SU-DHL-6 (cell line): ENCODE data around the gene LTC4S.

Source experiments
- H2AFZ ChIP-seq: fragments of 200-600 bp; sonication (generic); 2 replicates; pipeline ENCODE4 v1.6.1; 2014; ENCODE audit warnings: low read depth, mild to moderate bottlenecking, moderate library complexity, mixed read lengths, antibody characterized with exemption, low read length; ENCODE audit not compliant: severe bottlenecking
- H3F3A ChIP-seq: fragments of 200-600 bp; shearing (Covaris generic); 2 replicates; pipeline ENCODE4 v1.6.0; 2016; ENCODE audit warnings: antibody characterized with exemption, mild to moderate bottlenecking; ENCODE audit not compliant: insufficient read depth
- H3K27ac ChIP-seq: fragments of 200-600 bp; sonication (generic); 2 replicates; pipeline ENCODE4 v1.5.1; 2016; ENCODE audit warnings: low read depth, mild to moderate bottlenecking, low read length, moderate library complexity, mixed read lengths
- H3K27me3 ChIP-seq: fragments of 200-600 bp; sonication (generic), shearing (Covaris generic); 2 replicates; pipeline ENCODE4 v1.6.0; 2014; ENCODE audit warnings: mild to moderate bottlenecking, low read length
- H3K36me3 ChIP-seq: fragments of 200-600 bp; sonication (generic); 2 replicates; pipeline ENCODE4 v1.6.1; 2014; ENCODE audit warnings: mild to moderate bottlenecking, low read length, mixed read lengths
- H3K4me2 ChIP-seq: fragments of 300-600, 200-600 bp; shearing (Covaris generic), sonication (generic); 2 replicates; pipeline ENCODE4 v1.6.0; 2014; ENCODE audit warnings: low read length, low read depth, mild to moderate bottlenecking; ENCODE audit not compliant: poor library complexity, severe bottlenecking
- H3K4me3 ChIP-seq: fragments of 200-600 bp; sonication (generic); 2 replicates; pipeline ENCODE4 v1.5.1; 2014; ENCODE audit warnings: antibody characterized with exemption, low read length, mild to moderate bottlenecking, mixed read lengths; ENCODE audit not compliant: insufficient read depth, poor library complexity, severe bottlenecking
- H3K79me2 ChIP-seq: fragments of 200-600 bp; sonication (generic); 2 replicates; pipeline ENCODE4 v1.6.1; 2014; ENCODE audit warnings: mild to moderate bottlenecking, low read length, moderate library complexity; ENCODE audit not compliant: insufficient read depth
- H3K9ac ChIP-seq: fragments of 200-600 bp; sonication (generic); 2 replicates; pipeline ENCODE4 v1.7.0; 2014; ENCODE audit warnings: mild to moderate bottlenecking, low read length
- H3K9me2 ChIP-seq: fragments of 200-600 bp; sonication (generic); replicated peaks from 2 replicates; pipeline ENCODE4 v1.6.1; 2014; ENCODE audit warnings: low read length; ENCODE audit not compliant: insufficient read depth
- H3K9me3 ChIP-seq: fragments of 200-600 bp; sonication (generic); 2 replicates; pipeline ENCODE4 v1.6.1; 2014; ENCODE audit warnings: low read length, mixed read lengths; ENCODE audit not compliant: insufficient read depth
- H4K20me1 ChIP-seq: fragments of 200-600 bp; sonication (generic); 2 replicates; pipeline ENCODE4 v1.6.1; 2014; ENCODE audit warnings: low read depth, mild to moderate bottlenecking, antibody characterized with exemption, low read length, moderate library complexity, mixed read lengths
- EZH2phosphoT487 ChIP-seq: fragments of 200-600 bp; sonication (generic), shearing (Covaris generic); conservative IDR thresholded peaks from 2 replicates; pipeline ENCODE4 v1.6.1; 2018; ENCODE audit warnings: mild to moderate bottlenecking, antibody characterized with exemption, low read length, moderate library complexity, mixed read lengths
- TF ChIP-seq, protein P1 (sequence below): fragments of 200-600 bp; sonication (generic); IDR thresholded peaks from one replicate; pipeline ENCODE4 v1.5.1; 2017; ENCODE audit warnings: antibody characterized with exemption, mild to moderate bottlenecking, low read length, moderate library complexity; ENCODE audit not compliant: insufficient read depth, poor library complexity, severe bottlenecking

Gene LTC4S

GRCh38 chr5:179828756-179829421, 35.1 kb downstream of the LTC4S start:
- no peaks in the 10 kb centered on the region; the same call in 1 of the 2 replicates for H3K36me3 ChIP-seq
- TF ChIP-seq, protein P1, sequence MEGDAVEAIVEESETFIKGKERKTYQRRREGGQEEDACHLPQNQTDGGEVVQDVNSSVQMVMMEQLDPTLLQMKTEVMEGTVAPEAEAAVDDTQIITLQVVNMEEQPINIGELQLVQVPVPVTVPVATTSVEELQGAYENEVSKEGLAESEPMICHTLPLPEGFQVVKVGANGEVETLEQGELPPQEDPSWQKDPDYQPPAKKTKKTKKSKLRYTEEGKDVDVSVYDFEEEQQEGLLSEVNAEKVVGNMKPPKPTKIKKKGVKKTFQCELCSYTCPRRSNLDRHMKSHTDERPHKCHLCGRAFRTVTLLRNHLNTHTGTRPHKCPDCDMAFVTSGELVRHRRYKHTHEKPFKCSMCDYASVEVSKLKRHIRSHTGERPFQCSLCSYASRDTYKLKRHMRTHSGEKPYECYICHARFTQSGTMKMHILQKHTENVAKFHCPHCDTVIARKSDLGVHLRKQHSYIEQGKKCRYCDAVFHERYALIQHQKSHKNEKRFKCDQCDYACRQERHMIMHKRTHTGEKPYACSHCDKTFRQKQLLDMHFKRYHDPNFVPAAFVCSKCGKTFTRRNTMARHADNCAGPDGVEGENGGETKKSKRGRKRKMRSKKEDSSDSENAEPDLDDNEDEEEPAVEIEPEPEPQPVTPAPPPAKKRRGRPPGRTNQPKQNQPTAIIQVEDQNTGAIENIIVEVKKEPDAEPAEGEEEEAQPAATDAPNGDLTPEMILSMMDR, result no peak
- no peak for TF ChIP-seq EZH2phosphoT487
- H3K4me2 ChIP-seq, result no peak overlapping the region
- no peaks in the 10 kb centered on the region for H4K20me1 ChIP-seq
- H2AFZ ChIP-seq, result no peak overlapping the region
- no peak overlapping the region for H3K27ac ChIP-seq
- H3K79me2 ChIP-seq, result no peaks in the 10 kb centered on the region
- no peak overlapping the region for H3K9ac ChIP-seq
- H3K27me3 ChIP-seq, result no peaks in the 10 kb centered on the region
- H3K9me2 ChIP-seq, result no peaks in the 10 kb centered on the region
- no peaks in the 10 kb centered on the region for H3K9me3 ChIP-seq
- no peak overlapping the region for H3K4me3 ChIP-seq
- H3F3A ChIP-seq, result no peaks in the 10 kb centered on the region

- H3K9ac ChIP-seq, result no peak overlapping the region
- no peaks in the 10 kb centered on the region for H3K9me2 ChIP-seq
- no peaks in the 10 kb centered on the region for H3K9me3 ChIP-seq
- H2AFZ ChIP-seq, result no peak overlapping the region
- H3K4me3 ChIP-seq, result no peak overlapping the region
- TF ChIP-seq, protein P1, result no peak
- TF ChIP-seq EZH2phosphoT487, result no peak
- no peaks in the 10 kb centered on the region for H4K20me1 ChIP-seq
- H3K4me2 ChIP-seq, result no peak overlapping the region
- no peaks in the 10 kb centered on the region; the same call in 1 of the 2 replicates for H3K36me3 ChIP-seq
- H3K79me2 ChIP-seq, result no peaks in the 10 kb centered on the region
- no peaks in the 10 kb centered on the region for H3F3A ChIP-seq
- H3K27ac ChIP-seq, result no peak overlapping the region
- no peaks in the 10 kb centered on the region for H3K27me3 ChIP-seq
Observed at GRCh38 chr5:179829732-179830435, 36.1 kb downstream of the LTC4S start.

GRCh38 chr5:179830818-179831468, 37.2 kb downstream of the LTC4S start:
- Histone ChIP-seq H3F3A (no peaks in the 10 kb centered on the region), H3K9ac (no peak overlapping the region), H2AFZ (no peak overlapping the region), H3K4me3 (no peak overlapping the region), H3K27me3 (no peaks in the 10 kb centered on the region), H3K27ac (no peak overlapping the region), H3K79me2 (no peaks in the 10 kb centered on the region), H3K9me3 (no peaks in the 10 kb centered on the region), H3K36me3 (no peaks in the 10 kb centered on the region; the same call in 1 of the 2 replicates), H3K9me2 (no peaks in the 10 kb centered on the region), H3K4me2 (no peak overlapping the region), H4K20me1 (no peaks in the 10 kb centered on the region)
- TF ChIP-seq EZH2phosphoT487, result no peak
- TF ChIP-seq, protein P1, result no peak
